Trophoblast cell (in vitro differentiated cells and primary cell): Measurements from ENCODE around the gene TYW3. TPM values are rescaled to one million over a fixed set of nuclear protein-coding genes. Genes with fewer than 3 reads are reported as not detected.

Experiments used
- DNase-seq, 2 donors: peaks; one replicate each; pipeline ENCODE4 v3.0.0-alpha.2; 2016
- H2AFZ ChIP-seq: 2 replicates; pipeline ENCODE4 v1.6.1; 2013; ENCODE audit warnings: low read length, moderate library complexity, mild to moderate bottlenecking; ENCODE audit not compliant: insufficient read depth, poor library complexity
- H2AK5ac ChIP-seq: 2 replicates; pipeline ENCODE4 v1.6.1; 2013; ENCODE audit warnings: mild to moderate bottlenecking, low read length
- H2BK120ac ChIP-seq: 2 replicates; pipeline ENCODE4 v1.6.1; 2013; ENCODE audit warnings: low read length, mild to moderate bottlenecking, moderate library complexity; ENCODE audit not compliant: insufficient read depth, poor library complexity
- H2BK12ac ChIP-seq: 2 replicates; pipeline ENCODE4 v1.6.1; 2013; ENCODE audit warnings: mild to moderate bottlenecking, low read length, moderate library complexity
- H2BK5ac ChIP-seq: 2 replicates; pipeline ENCODE4 v1.6.1; 2013; ENCODE audit warnings: low read length, low read depth, moderate library complexity, mild to moderate bottlenecking; ENCODE audit not compliant: poor library complexity
- H3K14ac ChIP-seq: 2 replicates; pipeline ENCODE4 v1.6.1; 2013; ENCODE audit warnings: mild to moderate bottlenecking, low read length
- H3K18ac ChIP-seq: 2 replicates; pipeline ENCODE4 v1.6.1; 2013; ENCODE audit warnings: mild to moderate bottlenecking, low read length
- H3K23ac ChIP-seq: 2 replicates; pipeline ENCODE4 v1.6.1; 2013; ENCODE audit warnings: low read length
- H3K27ac ChIP-seq: 2 replicates; pipeline ENCODE4 v1.5.1; 2013; ENCODE audit warnings: low read depth, mild to moderate bottlenecking, inconsistent platforms, low read length, moderate library complexity
- H3K27me3 ChIP-seq: 2 replicates; pipeline ENCODE4 v1.6.1; 2013; ENCODE audit warnings: inconsistent platforms, mild to moderate bottlenecking, low read length, moderate library complexity; ENCODE audit not compliant: insufficient read depth
- H3K36me3 ChIP-seq, 2 experiments: 1 replicate in 1 of 2; 2 replicates in 1 of 2; pipeline ENCODE4 v1.6.1; 2013; ENCODE audit warnings: low read length in 2 of 2, mild to moderate bottlenecking in 2 of 2, moderate library complexity in 1 of 2; ENCODE audit not compliant: insufficient read depth in 2 of 2, control insufficient read depth in 1 of 2
- H3K4ac ChIP-seq: 2 replicates; pipeline ENCODE4 v1.6.1; 2013; ENCODE audit warnings: low read depth, mild to moderate bottlenecking, low read length, moderate library complexity
- H3K4me1 ChIP-seq, 2 experiments: 1 replicate in 1 of 2; 2 replicates in 1 of 2; pipeline ENCODE4 v1.6.1; 2013; ENCODE audit warnings: low read length in 2 of 2, mild to moderate bottlenecking in 2 of 2, moderate library complexity in 1 of 2; ENCODE audit not compliant: insufficient read depth in 2 of 2, control insufficient read depth in 1 of 2
- H3K4me2 ChIP-seq: 2 replicates; pipeline ENCODE4 v1.6.1; 2013; ENCODE audit warnings: inconsistent platforms, mild to moderate bottlenecking, low read length, moderate library complexity
- H3K4me3 ChIP-seq: 2 replicates; pipeline ENCODE4 v1.5.1; 2013; ENCODE audit warnings: mild to moderate bottlenecking, low read depth, low read length, inconsistent platforms
- H3K79me1 ChIP-seq: one replicate; pipeline ENCODE4 v1.6.1; 2013; ENCODE audit warnings: low read length
- H3K79me2 ChIP-seq: 2 replicates; pipeline ENCODE4 v1.6.1; 2013; ENCODE audit warnings: low read length, mild to moderate bottlenecking; ENCODE audit not compliant: control insufficient read depth, insufficient read depth, poor library complexity
- H3K9ac ChIP-seq: 2 replicates; pipeline ENCODE4 v1.6.1; 2013; ENCODE audit warnings: mild to moderate bottlenecking, low read length
- H3K9me3 ChIP-seq: 2 replicates; pipeline ENCODE4 v1.6.1; 2013; ENCODE audit warnings: low read depth, mild to moderate bottlenecking, control low read depth, inconsistent platforms, low read length; ENCODE audit not compliant: insufficient read depth
- H4K12ac ChIP-seq: 2 replicates; pipeline ENCODE4 v1.6.1; 2013; ENCODE audit warnings: low read depth, mild to moderate bottlenecking, low read length, moderate library complexity
- H4K8ac ChIP-seq: 2 replicates; pipeline ENCODE4 v1.6.1; 2013; ENCODE audit warnings: low read depth, mild to moderate bottlenecking, low read length, moderate library complexity
- H4K91ac ChIP-seq: one replicate; pipeline ENCODE4 v1.6.1; 2013; ENCODE audit warnings: low read depth, mild to moderate bottlenecking, low read length, moderate library complexity
- WGBS: extraction: QIAGEN DNeasy Blood & Tissue Kit; methylation state at CpG from one replicate; pipeline ENCODE4 v1.1.7; 2013; ENCODE audit warnings: missing lambda C conversion rate; ENCODE audit not compliant: insufficient read length, insufficient coverage; ENCODE audit errors: extremely low coverage; 5-methylcytosine and 5-hydroxymethylcytosine counted together
- polyA plus RNA-seq: library from polyadenylated mRNA; stranded (reverse); fragments of 200-250 nt; gene quantifications from 2 replicates; pipeline ENCODE4 v1.2.3, GENCODE V29; 2013

Gene TYW3
- 16.3 and 16.8 TPM in 2 replicates for polyA plus RNA-seq

- Histone ChIP-seq H3K79me1 (peaks cover 5% of the 10 kb centered on the region), H3K9me3 (no peaks in the 10 kb centered on the region), H2BK5ac (peak within 1 kb of the TSS; percentile 44), H3K4ac (no peak within 1 kb of the TSS), H3K27me3 (no peaks in the 10 kb centered on the region), H2AFZ (peak within 1 kb of the TSS; percentile 46), H3K27ac (peak within 1 kb of the TSS; percentile 79), H3K36me3 (peaks cover 0 to 7% of the 10 kb centered on the region in 2 experiments), H3K79me2 (peaks cover 3% of the 10 kb centered on the region), H2BK12ac (peak within 1 kb of the TSS; percentile 12), H3K4me3 (peak within 1 kb of the TSS; percentile 82), H3K9ac (peak within 1 kb of the TSS; percentile 64), H4K91ac (peak within 1 kb of the TSS; percentile 63), H3K23ac (no peak within 1 kb of the TSS), H2AK5ac (no peak within 1 kb of the TSS), H3K18ac (peak within 1 kb of the TSS; percentile 57), H3K4me1 (peaks cover 0 to 2% of the 10 kb centered on the region in 2 experiments), H3K4me2 (peak within 1 kb of the TSS; percentile 93), H2BK120ac (peak within 1 kb of the TSS; percentile 55), H4K8ac (peak within 1 kb of the TSS; percentile 82), H3K14ac (peak within 1 kb of the TSS; percentile 75), H4K12ac (peak within 1 kb of the TSS; percentile 83)
- peak; percentile 92 to 96 for DNase-seq
- no CpG with 5 or more reads among the region's 30 CpGs for WGBS
Measured at GRCh38 chr1:74732960-74733603, at the start of gene TYW3, which contains the start of gene CRYZ. TSS of gene TYW3 (plus strand) at chr1:74733152. CDS start at chr1:74733245, 93 bp downstream. TSS of gene CRYZ (minus strand) at chr1:74733050. CDS start at chr1:74724821, 8,229 bp downstream.

- H2AFZ ChIP-seq = no peak overlapping the region
- no peak overlapping the region for H3K9ac ChIP-seq
- H2AK5ac ChIP-seq = no peak overlapping the region
- no peak overlapping the region for H3K4me3 ChIP-seq
- H3K9me3 ChIP-seq = no peaks in the 10 kb centered on the region
- no peaks in the 10 kb centered on the region for H3K4me1 ChIP-seq
- no peak overlapping the region for H2BK5ac ChIP-seq
- H2BK120ac ChIP-seq = no peak overlapping the region
- no peak overlapping the region for H3K4ac ChIP-seq
- H3K36me3 ChIP-seq = no peaks in the 10 kb centered on the region
- no peaks in the 10 kb centered on the region for H3K79me2 ChIP-seq
- H2BK12ac ChIP-seq = no peak overlapping the region
- no peak overlapping the region for H4K12ac ChIP-seq
- no peaks in the 10 kb centered on the region for H3K27me3 ChIP-seq
- H3K18ac ChIP-seq = no peak overlapping the region
- no peaks in the 10 kb centered on the region for H3K79me1 ChIP-seq
- H3K23ac ChIP-seq = no peak overlapping the region
- no peak overlapping the region for H3K4me2 ChIP-seq
- H4K8ac ChIP-seq = no peak overlapping the region
- no peak overlapping the region for H4K91ac ChIP-seq
- H3K27ac ChIP-seq = no peak overlapping the region
- H3K14ac ChIP-seq = no peak overlapping the region
- no peak for DNase-seq
Measured at GRCh38 chr1:74683656-74684055, 49.3 kb upstream of the TYW3 start.

- H3K79me1 ChIP-seq = no peaks in the 10 kb centered on the region
- H2BK5ac ChIP-seq = no peak overlapping the region
- H3K36me3 ChIP-seq = no peaks in the 10 kb centered on the region
- no peak overlapping the region for H2AK5ac ChIP-seq
- no peak overlapping the region for H3K14ac ChIP-seq
- H4K12ac ChIP-seq = no peak overlapping the region
- no CpG with 5 or more reads among the region's 2 CpGs for WGBS
- H3K4me1 ChIP-seq = no peaks in the 10 kb centered on the region
- H3K9me3 ChIP-seq = no peaks in the 10 kb centered on the region
- no peak overlapping the region for H2BK120ac ChIP-seq
- no peak overlapping the region for H3K23ac ChIP-seq
- H4K8ac ChIP-seq = no peak overlapping the region
- H3K79me2 ChIP-seq = no peaks in the 10 kb centered on the region
- no peak overlapping the region for H3K27ac ChIP-seq
- no peak overlapping the region for H3K4me2 ChIP-seq
- no peak overlapping the region for H3K4me3 ChIP-seq
- no peaks in the 10 kb centered on the region for H3K27me3 ChIP-seq
- H2BK12ac ChIP-seq = no peak overlapping the region
- no peak for DNase-seq
- H3K9ac ChIP-seq = no peak overlapping the region
- no peak overlapping the region for H4K91ac ChIP-seq
- no peak overlapping the region for H3K4ac ChIP-seq
- no peak overlapping the region for H3K18ac ChIP-seq
- H2AFZ ChIP-seq = no peak overlapping the region
Measured at GRCh38 chr1:74684301-74684700, 48.7 kb upstream of the TYW3 start.

GRCh38 chr1:74686928-74687327 lies 46.0 kb upstream of the TYW3 start:
- no CpG with 5 or more reads among the region's 4 CpGs for WGBS
- no peak overlapping the region for H3K27ac ChIP-seq
- H3K4me1 ChIP-seq = peaks cover 0 to 2% of the 10 kb centered on the region in 2 experiments
- H2BK12ac ChIP-seq = no peak overlapping the region
- no peak overlapping the region for H2BK5ac ChIP-seq
- H3K79me1 ChIP-seq = no peaks in the 10 kb centered on the region
- H3K14ac ChIP-seq = no peak overlapping the region
- no peak overlapping the region for H3K4me3 ChIP-seq
- H2AK5ac ChIP-seq = no peak overlapping the region
- H3K23ac ChIP-seq = no peak overlapping the region
- H2BK120ac ChIP-seq = no peak overlapping the region
- H3K79me2 ChIP-seq = no peaks in the 10 kb centered on the region
- no peak overlapping the region for H3K4me2 ChIP-seq
- no peak overlapping the region for H3K9ac ChIP-seq
- no peaks in the 10 kb centered on the region for H3K27me3 ChIP-seq
- H4K8ac ChIP-seq = no peak overlapping the region
- no peak for DNase-seq
- no peak overlapping the region for H2AFZ ChIP-seq
- H3K9me3 ChIP-seq = no peaks in the 10 kb centered on the region
- no peak overlapping the region for H3K18ac ChIP-seq
- no peak overlapping the region for H4K12ac ChIP-seq
- H4K91ac ChIP-seq = no peak overlapping the region
- no peak overlapping the region for H3K4ac ChIP-seq
- H3K36me3 ChIP-seq = no peaks in the 10 kb centered on the region
